Uterus (tissue), 2 donors: ENCODE measurements around the gene SLC13A1.

Experiments used
- CTCF ChIP-seq, 4 experiments: fragments of 200-600 bp in 2 of 4; fragments of 450-650 bp in 2 of 4; sonication (generic) in 2 of 4; IDR thresholded peaks; one replicate each; pipeline ENCODE4 v1.5.1; 2016 to 2019; ENCODE audit warnings: antibody characterized with exemption in 4 of 4, mild to moderate bottlenecking in 2 of 4, moderate library complexity in 1 of 4
- POLR2A ChIP-seq, 2 donors: fragments of 450-650 bp; IDR thresholded peaks; one replicate each; pipeline ENCODE4 v1.6.1; 2016; ENCODE audit warnings: antibody characterized with exemption in 2 of 2, mild to moderate bottlenecking in 1 of 2, moderate library complexity in 1 of 2

- TF ChIP-seq CTCF (IDR thresholded peaks at IDR 0.05) (no peak), POLR2A (IDR thresholded peaks at IDR 0.05) (no peak)
Measured at GRCh38 chr7:123125231-123125630, 74.5 kb downstream of the SLC13A1 start.
